Kidney epithelial cell (primary cell): ENCODE results near the gene CNTN1. TPM values are rescaled to one million over a fixed set of nuclear protein-coding genes. Genes with fewer than 3 reads are reported as not detected.

Experiments used
- DNase-seq: peaks from one replicate; pipeline ENCODE4 v3.0.0-alpha.2; 2010; ENCODE audit warnings: low read depth
- H3K27me3 ChIP-seq: 2 replicates; pipeline ENCODE4 v1.6.0; 2011; ENCODE audit warnings: low read length; ENCODE audit not compliant: control insufficient read depth, insufficient read depth
- H3K36me3 ChIP-seq: 2 replicates; pipeline ENCODE4 v1.5.1; 2011; ENCODE audit warnings: low read length; ENCODE audit not compliant: control insufficient read depth, insufficient read depth
- H3K4me3 ChIP-seq: 2 replicates; pipeline ENCODE4 v1.5.1; 2011; ENCODE audit warnings: low read depth, mild to moderate bottlenecking, control low read depth, low read length
- total RNA-seq: library from RNA; depleted of rRNA; stranded (reverse); fragments of >200 nt; gene quantifications from 2 replicates; pipeline ENCODE4 v1.2.3, GENCODE V29; 2015
- TF ChIP-seq, protein P1 (sequence below): IDR thresholded peaks from 2 replicates; pipeline ENCODE4 v1.5.1; 2011; ENCODE audit warnings: mild to moderate bottlenecking, moderate library complexity, low read length, control low read depth, inconsistent platforms; ENCODE audit not compliant: insufficient read depth, poor library complexity, severe bottlenecking

Gene CNTN1
- total RNA-seq, 1 donor from 2014 or later: 1.5 TPM

DNA sequence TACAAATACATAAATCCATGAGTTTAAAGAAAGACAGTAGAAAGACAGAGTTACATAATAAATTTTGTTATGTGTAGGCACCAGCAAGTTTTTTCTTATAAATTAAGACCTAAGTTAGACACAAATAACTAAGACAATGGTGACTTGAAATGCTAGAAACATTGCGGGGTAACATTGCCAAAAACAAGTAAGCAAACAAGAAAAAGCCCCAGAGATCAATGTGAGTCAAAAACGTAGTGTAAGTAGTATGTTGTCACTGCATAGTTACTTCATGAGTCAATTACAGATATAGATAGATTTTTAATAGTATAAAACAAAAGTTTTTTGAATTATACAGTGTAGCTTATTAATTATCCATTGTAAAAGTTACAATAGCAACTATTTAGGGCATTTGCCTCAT, 83.4 kb downstream of the CNTN1 start:
- no peak for DNase-seq
- H3K4me3 ChIP-seq: no peak overlapping the region
- no peaks in the 10 kb centered on the region for H3K36me3 ChIP-seq
- TF ChIP-seq, protein P1, sequence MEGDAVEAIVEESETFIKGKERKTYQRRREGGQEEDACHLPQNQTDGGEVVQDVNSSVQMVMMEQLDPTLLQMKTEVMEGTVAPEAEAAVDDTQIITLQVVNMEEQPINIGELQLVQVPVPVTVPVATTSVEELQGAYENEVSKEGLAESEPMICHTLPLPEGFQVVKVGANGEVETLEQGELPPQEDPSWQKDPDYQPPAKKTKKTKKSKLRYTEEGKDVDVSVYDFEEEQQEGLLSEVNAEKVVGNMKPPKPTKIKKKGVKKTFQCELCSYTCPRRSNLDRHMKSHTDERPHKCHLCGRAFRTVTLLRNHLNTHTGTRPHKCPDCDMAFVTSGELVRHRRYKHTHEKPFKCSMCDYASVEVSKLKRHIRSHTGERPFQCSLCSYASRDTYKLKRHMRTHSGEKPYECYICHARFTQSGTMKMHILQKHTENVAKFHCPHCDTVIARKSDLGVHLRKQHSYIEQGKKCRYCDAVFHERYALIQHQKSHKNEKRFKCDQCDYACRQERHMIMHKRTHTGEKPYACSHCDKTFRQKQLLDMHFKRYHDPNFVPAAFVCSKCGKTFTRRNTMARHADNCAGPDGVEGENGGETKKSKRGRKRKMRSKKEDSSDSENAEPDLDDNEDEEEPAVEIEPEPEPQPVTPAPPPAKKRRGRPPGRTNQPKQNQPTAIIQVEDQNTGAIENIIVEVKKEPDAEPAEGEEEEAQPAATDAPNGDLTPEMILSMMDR: no peak
- H3K27me3 ChIP-seq: no peaks in the 10 kb centered on the region

DNA sequence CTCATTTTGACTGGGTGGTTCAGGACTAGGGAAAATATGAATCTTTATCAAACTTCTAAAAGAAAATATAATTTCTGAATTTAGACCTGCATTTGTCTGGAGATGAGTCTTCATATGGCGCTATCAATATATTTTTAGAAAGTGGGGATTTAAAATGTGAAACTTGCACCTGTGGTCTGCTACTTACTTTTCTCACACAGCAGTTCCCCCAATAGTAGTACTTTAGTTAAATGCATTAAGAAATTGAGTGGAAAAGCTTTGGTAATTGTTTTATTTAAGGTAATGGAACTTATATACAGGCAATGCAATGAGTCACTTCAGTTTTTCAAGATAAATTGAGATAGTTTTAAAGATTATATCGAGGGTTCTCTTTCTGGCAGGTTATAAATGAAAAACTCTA, 91.9 kb downstream of the CNTN1 start:
- H3K36me3 ChIP-seq: no peaks in the 10 kb centered on the region
- no peaks in the 10 kb centered on the region for H3K27me3 ChIP-seq
- TF ChIP-seq, protein P1: no peak

DNA sequence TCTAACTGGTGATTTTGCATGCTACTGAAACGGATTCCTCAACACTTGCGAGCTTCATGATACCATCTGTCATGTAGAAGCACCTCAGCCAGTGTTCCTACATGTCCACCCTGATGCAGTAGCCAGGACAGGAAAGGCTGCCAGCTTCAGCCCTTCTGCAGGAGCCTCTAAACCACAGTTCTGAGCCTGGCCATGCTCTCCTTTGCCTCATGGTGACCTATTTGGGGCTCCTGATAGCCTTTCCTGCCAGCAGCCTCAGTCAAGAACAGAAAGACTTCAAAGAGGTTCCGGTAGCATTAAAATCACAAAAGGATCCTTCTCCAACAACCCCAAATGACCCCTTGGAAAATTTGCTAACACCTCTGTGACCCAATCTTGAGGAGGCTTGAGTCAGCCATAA, 96.0 kb downstream of the CNTN1 start:
- Histone ChIP-seq H3K4me3 (no peak overlapping the region), H3K27me3 (no peaks in the 10 kb centered on the region), H3K36me3 (no peaks in the 10 kb centered on the region)
- no peak for DNase-seq
- TF ChIP-seq, protein P1: no peak

More for the DNA sequence above, 91.9 kb downstream of the CNTN1 start:
- no peak overlapping the region for H3K4me3 ChIP-seq
- DNase-seq: no peak

GRCh38 chr12:40792792-40793386, 100.7 kb downstream of the CNTN1 start:
- Histone ChIP-seq H3K4me3 (no peak overlapping the region), H3K36me3 (no peaks in the 10 kb centered on the region), H3K27me3 (no peaks in the 10 kb centered on the region)
- TF ChIP-seq, protein P1: no peak
- DNase-seq: no peak

DNA sequence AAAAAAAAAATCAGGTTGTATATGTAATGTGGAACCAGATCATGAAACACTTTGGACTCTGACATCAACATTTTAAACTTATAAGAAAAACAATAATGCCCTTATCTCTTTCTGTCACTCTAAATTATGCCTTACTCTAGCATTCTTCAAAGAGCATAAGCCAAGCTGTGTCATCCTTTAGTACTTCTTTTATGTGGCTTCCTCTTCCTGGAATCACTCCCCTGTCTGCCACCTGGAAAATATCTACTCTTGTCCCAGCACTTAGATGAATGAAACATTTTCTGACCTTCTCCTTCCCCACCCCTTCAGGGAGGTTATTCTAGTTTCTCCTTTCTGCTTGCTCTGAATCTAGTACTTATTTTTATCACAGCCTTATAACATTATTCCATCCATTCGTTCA, 101.2 kb downstream of the CNTN1 start:
- TF ChIP-seq, protein P1: no peak
- DNase-seq: no peak
- no peaks in the 10 kb centered on the region for H3K27me3 ChIP-seq
- no peak overlapping the region for H3K4me3 ChIP-seq
- H3K36me3 ChIP-seq: no peaks in the 10 kb centered on the region

DNA sequence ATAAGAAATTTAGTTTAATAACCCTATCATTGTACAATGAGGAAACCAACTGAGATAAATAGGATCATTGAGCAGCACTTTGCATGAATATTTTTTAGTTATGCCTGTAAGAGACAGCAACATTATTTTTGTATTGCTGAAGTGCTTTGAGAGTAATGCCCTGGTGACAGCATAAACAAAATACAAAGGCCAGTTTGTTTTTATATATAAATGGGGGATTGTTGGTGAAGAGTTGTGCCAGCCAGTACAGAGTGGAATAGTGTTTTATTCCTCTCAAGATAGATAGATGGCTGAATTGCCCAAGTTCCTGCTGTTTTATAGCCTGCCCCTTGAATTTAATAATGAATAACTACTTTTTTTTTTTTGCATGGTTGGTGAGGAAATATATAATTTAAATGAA, 101.8 kb downstream of the CNTN1 start:
- DNase-seq: no peak
- Histone ChIP-seq H3K4me3 (no peak overlapping the region), H3K27me3 (no peaks in the 10 kb centered on the region), H3K36me3 (no peaks in the 10 kb centered on the region)
- TF ChIP-seq, protein P1: no peak
